IMR-90 (cell line): ENCODE measurements around the gene GPR149. TPM values are rescaled to one million over a fixed set of nuclear protein-coding genes. Genes with fewer than 3 reads are reported as not detected.

Source experiments
- ATAC-seq: fragments of 200-7000 bp; cut with Tn5 transposase; 2 replicates; pipeline ENCODE4 v1.9.1; 2020; ENCODE audit warnings: low read depth, mild to moderate bottlenecking, moderate library complexity
- BruUV-seq: library from RNA; stranded (reverse); fragments of 400-500 nt; replicated peaks from 2 replicates; lab custom pipeline; 2021; lab: Mats Ljungman, UMichigan
- CTCF ChIA-PET: fragments of 300-600 bp; formaldehyde crosslinking; extraction: SDS; loops from one replicate; lab custom pipeline; 2021; ENCODE audit warnings: antibody characterized with exemption; lab: Yijun Ruan, JAX
- POLR2A ChIA-PET: fragments of 300-600 bp; sonication (Branson Sonifier 250); formaldehyde crosslinking; loops from one replicate; lab custom pipeline; 2022; ENCODE audit warnings: antibody characterized with exemption; ENCODE audit not compliant: unreplicated experiment; lab: Charles Lee
- DNase-seq: peaks from one replicate; pipeline ENCODE4 v3.0.0; 2013
- H2AFZ ChIP-seq: replicated peaks from 2 replicates; pipeline ENCODE3; 2013; ENCODE audit warnings: low read length, mild to moderate bottlenecking; ENCODE audit not compliant: poor library complexity
- H2AK5ac ChIP-seq: 2 replicates; pipeline ENCODE4 v1.6.1; 2013; ENCODE audit warnings: low read depth, low read length, inconsistent platforms
- H2AK9ac ChIP-seq: replicated peaks from 2 replicates; pipeline ENCODE3; 2013; ENCODE audit warnings: mild to moderate bottlenecking, low read depth, low read length, moderate library complexity; ENCODE audit not compliant: poor library complexity
- H2BK120ac ChIP-seq: 2 replicates; pipeline ENCODE4 v1.6.1; 2013; ENCODE audit warnings: low read depth, low read length, inconsistent platforms
- H2BK15ac ChIP-seq: 3 replicates; pipeline ENCODE4 v1.6.1; 2013; ENCODE audit warnings: low read depth, low read length, inconsistent platforms
- H2BK20ac ChIP-seq: 2 replicates; pipeline ENCODE4 v1.6.1; 2013; ENCODE audit warnings: low read depth, mild to moderate bottlenecking, inconsistent platforms, low read length, moderate library complexity
- H2BK5ac ChIP-seq: 2 replicates; pipeline ENCODE4 v1.6.1; 2013; ENCODE audit warnings: mild to moderate bottlenecking, low read depth, low read length, inconsistent platforms; ENCODE audit not compliant: poor library complexity, severe bottlenecking
- H3K14ac ChIP-seq: replicated peaks from 2 replicates; pipeline ENCODE4 v1.6.1; 2013; ENCODE audit warnings: low read depth, low read length, inconsistent platforms
- H3K18ac ChIP-seq: 2 replicates; pipeline ENCODE4 v1.6.1; 2013; ENCODE audit warnings: low read depth, low read length, control low read depth
- H3K23ac ChIP-seq: 2 replicates; pipeline ENCODE4 v1.6.1; 2013; ENCODE audit warnings: low read depth, low read length, inconsistent platforms
- H3K27ac ChIP-seq: 2 replicates; pipeline ENCODE4 v1.5.1; 2013; ENCODE audit warnings: mild to moderate bottlenecking, control low read depth, low read length; ENCODE audit not compliant: insufficient read depth
- H3K27me3 ChIP-seq: 2 replicates; pipeline ENCODE4 v1.6.1; 2013; ENCODE audit warnings: low read length; ENCODE audit not compliant: control insufficient read depth, insufficient read depth
- H3K36me3 ChIP-seq: 2 replicates; pipeline ENCODE4 v1.6.1; 2013; ENCODE audit warnings: low read length, mixed read lengths; ENCODE audit not compliant: control insufficient read depth, insufficient read depth
- H3K4ac ChIP-seq: 2 replicates; pipeline ENCODE4 v1.6.1; 2013; ENCODE audit warnings: low read depth, low read length, inconsistent platforms
- H3K4me1 ChIP-seq: 2 replicates; pipeline ENCODE4 v1.6.1; 2013; ENCODE audit warnings: low read length, mixed read lengths; ENCODE audit not compliant: control insufficient read depth, insufficient read depth
- H3K4me2 ChIP-seq: 2 replicates; pipeline ENCODE4 v1.6.1; 2013; ENCODE audit warnings: low read depth, mild to moderate bottlenecking, control low read depth, low read length, moderate library complexity
- H3K4me3 ChIP-seq: 2 replicates; pipeline ENCODE4 v1.5.1; 2013; ENCODE audit warnings: low read depth, mild to moderate bottlenecking, control low read depth, low read length, moderate library complexity; ENCODE audit not compliant: insufficient read depth
- H3K56ac ChIP-seq: 2 replicates; pipeline ENCODE4 v1.6.1; 2013; ENCODE audit warnings: low read length, inconsistent platforms; ENCODE audit not compliant: insufficient read depth; ENCODE audit errors: extremely low read depth
- H3K79me1 ChIP-seq, 2 experiments: 2 replicates each; pipeline ENCODE4 v1.6.1; 2013; ENCODE audit warnings: low read length in 2 of 2, inconsistent platforms in 1 of 2, low read depth in 1 of 2
- H3K9ac ChIP-seq: 2 replicates; pipeline ENCODE4 v1.6.1; 2013; ENCODE audit warnings: low read depth, low read length, control low read depth
- H3K9me1 ChIP-seq: 2 replicates; pipeline ENCODE4 v1.6.1; 2013; ENCODE audit warnings: low read length, inconsistent platforms; ENCODE audit not compliant: insufficient read depth
- H3K9me3 ChIP-seq: 2 replicates; pipeline ENCODE4 v1.6.1; 2013; ENCODE audit warnings: low read length; ENCODE audit not compliant: control insufficient read depth, insufficient read depth
- H4K20me1 ChIP-seq: 2 replicates; pipeline ENCODE4 v1.6.1; 2013; ENCODE audit warnings: low read length, inconsistent platforms; ENCODE audit not compliant: insufficient read depth
- H4K5ac ChIP-seq: 2 replicates; pipeline ENCODE4 v1.6.1; 2013; ENCODE audit warnings: mild to moderate bottlenecking, low read depth, low read length, control low read depth
- H4K8ac ChIP-seq, 2 experiments: 2 replicates each; pipeline ENCODE4 v1.6.1; 2013; ENCODE audit warnings: low read depth in 2 of 2, low read length in 2 of 2, control low read depth in 1 of 2, inconsistent platforms in 1 of 2
- H4K91ac ChIP-seq: 2 replicates; pipeline ENCODE4 v1.6.1; 2013; ENCODE audit warnings: low read depth, low read length, inconsistent platforms; ENCODE audit not compliant: insufficient read depth
- BHLHE40 ChIP-seq: fragments of 150-350 bp; IDR thresholded peaks from 2 replicates; pipeline ENCODE4 v1.6.1; 2016; ENCODE audit warnings: mild to moderate bottlenecking, low read depth, low read length
- CEBPB ChIP-seq: IDR thresholded peaks from 2 replicates; pipeline ENCODE4 v1.6.1; 2012; ENCODE audit warnings: low read depth, low read length, improper control_type of control experiment
- CHD1 ChIP-seq: IDR thresholded peaks from 2 replicates; pipeline ENCODE4 v1.6.1; 2012; ENCODE audit warnings: low read depth, low read length, improper control_type of control experiment
- CTCF ChIP-seq: conservative IDR thresholded peaks from 2 replicates; pipeline ENCODE4 v1.5.1; 2012; ENCODE audit warnings: mild to moderate bottlenecking, low read depth, low read length, improper control_type of control experiment
- ELK1 ChIP-seq: fragments of 150-350 bp; IDR thresholded peaks from 2 replicates; pipeline ENCODE4 v1.6.1; 2016; ENCODE audit warnings: low read depth, mild to moderate bottlenecking, low read length, moderate library complexity, borderline replicate concordance
- MAFK ChIP-seq: IDR thresholded peaks from 2 replicates; pipeline ENCODE4 v1.6.1; 2012; ENCODE audit warnings: low read depth, low read length, improper control_type of control experiment
- MAZ ChIP-seq: IDR thresholded peaks from 2 replicates; pipeline ENCODE4 v1.6.1; 2012; ENCODE audit warnings: low read depth, mild to moderate bottlenecking, low read length, improper control_type of control experiment, moderate library complexity, borderline replicate concordance
- MXI1 ChIP-seq: IDR thresholded peaks from 2 replicates; pipeline ENCODE4 v1.6.1; 2012; ENCODE audit warnings: low read depth, mild to moderate bottlenecking, low read length, moderate library complexity, borderline replicate concordance
- RAD21 ChIP-seq: IDR thresholded peaks from 2 replicates; pipeline ENCODE4 v1.6.1; 2012; ENCODE audit warnings: low read length, improper control_type of control experiment
- RFX5 ChIP-seq: IDR thresholded peaks from 2 replicates; pipeline ENCODE4 v1.8.0; 2012; ENCODE audit warnings: low read depth, mild to moderate bottlenecking, low read length, moderate library complexity
- SMC3 ChIP-seq: fragments of 150-350 bp; IDR thresholded peaks from 2 replicates; pipeline ENCODE4 v1.6.1; 2016; ENCODE audit warnings: low read depth, mild to moderate bottlenecking, antibody characterized with exemption, low read length, moderate library complexity
- WGBS, 2 experiments: methylation state at CpG; one replicate each; pipeline versions ENCODE4 v1.1.5 to v1.1.7; 2013; ENCODE audit warnings: missing lambda C conversion rate in 2 of 2; ENCODE audit not compliant: insufficient read length in 1 of 2; ENCODE audit errors: extremely low coverage in 2 of 2; 5-methylcytosine and 5-hydroxymethylcytosine counted together
- dilution Hi-C: fragments of 300-500 bp; cut with HindIII; formaldehyde crosslinking; loops from one replicate; pipeline ENCODE4 v1.14.3; 2018; ENCODE audit warnings: low sequenced_read_pairs; ENCODE audit not compliant: unreplicated experiment
- in situ Hi-C: fragments of 300-500 bp; cut with MboI; formaldehyde crosslinking; loops from 3 replicates; pipeline ENCODE4 v1.14.3; 2019; ENCODE audit warnings: low sequenced_read_pairs, inconsistent platforms, mixed read lengths
- intact Hi-C: fragments of 100-400 bp; cut with micrococcal nuclease; formaldehyde crosslinking; loops from 2 replicates; pipeline ENCODE4 v1.10.0; 2022
- polyA plus RNA-seq, 3 experiments: library from polyadenylated mRNA; depleted of rRNA; stranded (reverse); fragments of >200 nt; gene quantifications; 2 replicates each; pipeline ENCODE4 v1.2.3, GENCODE V29; 2012; ENCODE audit warnings: low replicate concordance in 1 of 3
- total RNA-seq: library from RNA; depleted of rRNA; stranded (reverse); fragments of >200 nt; gene quantifications from 2 replicates; pipeline ENCODE4 v1.2.3, GENCODE V29; 2012

The GPR149 gene
- total and polyA plus RNA-seq, 2 of the 4 experiments (the other 2 are of a cell fraction), result not detected

- TF ChIP-seq MAFK (no peak), RFX5 (no peak), MXI1 (no peak), CTCF (no peak), RAD21 (no peak), ELK1 (no peak), MAZ (no peak), CHD1 (no peak), SMC3 (no peak), BHLHE40 (no peak), CEBPB (no peak)
- Histone ChIP-seq H3K56ac (no peak overlapping the region), H3K79me1 (no peaks in the 10 kb centered on the region), H3K4ac (no peak overlapping the region), H3K9me1 (no peaks in the 10 kb centered on the region), H3K27me3 (no peaks in the 10 kb centered on the region), H2AK5ac (no peak overlapping the region), H3K4me2 (no peak overlapping the region), H2BK5ac (no peak overlapping the region), H3K9me3 (0 out of 2 replicates have a peak, but pooled peaks cover 4% of the 10 kb centered on the region), H3K18ac (no peak overlapping the region), H3K4me1 (no peaks in the 10 kb centered on the region), H4K20me1 (no peaks in the 10 kb centered on the region), H2BK120ac (no peak overlapping the region), H3K4me3 (no peak overlapping the region), H3K27ac (no peak overlapping the region), H2BK20ac (no peak overlapping the region), H3K36me3 (no peaks in the 10 kb centered on the region), H2AFZ (no peak overlapping the region), H3K14ac (no peak overlapping the region), H2AK9ac (no peak overlapping the region), H2BK15ac (no peak overlapping the region), H4K91ac (no peak overlapping the region), H3K9ac (no peak overlapping the region), H4K8ac (no peak overlapping the region), H3K23ac (no peak overlapping the region), H4K5ac (no peak overlapping the region)
- POLR2A ChIA-PET, result no interaction called here
- CTCF ChIA-PET, result no interaction called here
- in situ Hi-C loops (no loop called here), dilution Hi-C loops (no loop called here), intact Hi-C loops (no loop called here)
- ATAC-seq (no peak), DNase-seq (no peak)
- WGBS, 2 experiments, result 63% methylated on average over 1 of the region's 1 CpG; no CpG with 5 or more reads in 1 of the 2 experiments
- no TSS peak for BruUV-seq
Measured at GRCh38 chr3:154469585-154469984, 39.6 kb upstream of the GPR149 start.
